ENCODE measurements around the gene VTI1A.

DNA sequence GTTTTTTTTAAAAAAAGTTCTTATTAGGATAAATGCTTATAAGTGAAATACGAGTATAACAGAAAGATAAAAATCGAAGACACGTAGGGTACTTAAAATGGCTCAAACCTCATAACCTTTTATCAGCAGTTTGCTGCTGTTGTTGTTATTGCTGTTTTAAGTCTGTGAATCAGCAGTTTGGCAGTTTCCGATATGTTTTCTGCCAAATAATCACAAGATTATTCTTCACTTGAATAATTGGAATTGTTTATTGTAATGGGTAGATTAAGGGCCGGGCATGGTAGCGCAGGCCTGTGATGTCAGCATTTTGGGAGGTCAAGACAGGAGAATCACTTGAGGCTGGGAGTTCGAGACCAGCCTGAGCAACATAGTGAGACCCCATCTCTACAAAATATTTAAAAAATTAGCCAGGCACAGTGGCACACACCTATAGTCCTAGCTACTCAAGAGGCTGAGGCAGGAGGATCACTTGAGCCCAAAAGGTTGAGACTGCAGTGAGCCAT is 177.6 kb downstream of the VTI1A start:
- TF ChIP-seq, protein P1, sequence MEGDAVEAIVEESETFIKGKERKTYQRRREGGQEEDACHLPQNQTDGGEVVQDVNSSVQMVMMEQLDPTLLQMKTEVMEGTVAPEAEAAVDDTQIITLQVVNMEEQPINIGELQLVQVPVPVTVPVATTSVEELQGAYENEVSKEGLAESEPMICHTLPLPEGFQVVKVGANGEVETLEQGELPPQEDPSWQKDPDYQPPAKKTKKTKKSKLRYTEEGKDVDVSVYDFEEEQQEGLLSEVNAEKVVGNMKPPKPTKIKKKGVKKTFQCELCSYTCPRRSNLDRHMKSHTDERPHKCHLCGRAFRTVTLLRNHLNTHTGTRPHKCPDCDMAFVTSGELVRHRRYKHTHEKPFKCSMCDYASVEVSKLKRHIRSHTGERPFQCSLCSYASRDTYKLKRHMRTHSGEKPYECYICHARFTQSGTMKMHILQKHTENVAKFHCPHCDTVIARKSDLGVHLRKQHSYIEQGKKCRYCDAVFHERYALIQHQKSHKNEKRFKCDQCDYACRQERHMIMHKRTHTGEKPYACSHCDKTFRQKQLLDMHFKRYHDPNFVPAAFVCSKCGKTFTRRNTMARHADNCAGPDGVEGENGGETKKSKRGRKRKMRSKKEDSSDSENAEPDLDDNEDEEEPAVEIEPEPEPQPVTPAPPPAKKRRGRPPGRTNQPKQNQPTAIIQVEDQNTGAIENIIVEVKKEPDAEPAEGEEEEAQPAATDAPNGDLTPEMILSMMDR (IDR thresholded peaks at IDR 0.05) = no peak
- TF ChIP-seq POLR2A (IDR thresholded peaks at IDR 0.05) (no peak), POLR2AphosphoS5 (IDR thresholded peaks at IDR 0.05) (no peak)

Measured in breast epithelium (tissue), 3 donors.